Esophagus squamous epithelium (tissue), 5 donors: ENCODE results near the gene UNC79. TPM values are rescaled to one million over a fixed set of nuclear protein-coding genes. Genes with fewer than 3 reads are reported as not detected.
"Not testable (repeated sequence)": the region's sequence is repeated elsewhere in the genome, so short reads cannot be mapped to it uniquely, and the experiment has no call there.

Experiments
- DNase-seq: peaks from one replicate; lab custom pipeline; 2025; lab: John Stamatoyannopoulos, UW
- H3K27ac ChIP-seq, 4 donors: fragments of 200-600 bp; sonication (generic); one replicate each; pipeline ENCODE4 v1.5.1; 2016 to 2019; ENCODE audit warnings: mild to moderate bottlenecking in 1 of 4
- H3K27me3 ChIP-seq, 4 donors: fragments of 200-600 bp; sonication (generic); 1 replicate in 3 of 4; 2 replicates in 1 of 4; pipeline versions ENCODE4 v1.5.1 to v1.6.0; 2017 to 2021; ENCODE audit warnings: antibody characterized with exemption in 1 of 4
- H3K36me3 ChIP-seq, 3 donors: fragments of 200-600 bp; sonication (generic); one replicate each; pipeline ENCODE4 v1.5.1; 2016 to 2019
- H3K4me1 ChIP-seq, 3 donors: fragments of 200-600 bp; sonication (generic); one replicate each; pipeline ENCODE4 v1.5.1; 2017 to 2019
- H3K4me3 ChIP-seq, 4 donors: fragments of 200-600 bp; sonication (generic); 1 replicate in 3 of 4; 2 replicates in 1 of 4; pipeline ENCODE4 v1.5.1; 2016 to 2019; ENCODE audit warnings: mild to moderate bottlenecking in 2 of 4, moderate library complexity in 1 of 4
- H3K9me3 ChIP-seq, 3 donors: fragments of 200-600 bp; sonication (generic); one replicate each; pipeline ENCODE4 v1.5.1; 2016 to 2019
- CTCF ChIP-seq, 6 experiments: fragments of 450-650 bp in 4 of 6; fragments of 200-600 bp in 2 of 6; sonication (generic) in 2 of 6; IDR thresholded peaks; one replicate each; pipeline ENCODE4 v1.5.1; 2016 to 2019; ENCODE audit warnings: antibody characterized with exemption in 6 of 6, mild to moderate bottlenecking in 4 of 6, moderate library complexity in 4 of 6
- POLR2A ChIP-seq, 4 donors: fragments of 450-650 bp; IDR thresholded peaks; one replicate each; pipeline ENCODE4 v1.6.1; 2017; ENCODE audit warnings: antibody characterized with exemption in 4 of 4, mild to moderate bottlenecking in 4 of 4, moderate library complexity in 3 of 4
- WGBS, 2 donors: methylation state at CpG; one replicate each; pipeline ENCODE4 v1.1.5; 2018; 5-methylcytosine and 5-hydroxymethylcytosine counted together
- intact Hi-C: fragments of 100-400 bp; cut with DNase I; formaldehyde crosslinking; loops from one replicate; pipeline ENCODE4 v1.15.0; 2022
- total RNA-seq, 4 donors: library from RNA; depleted of rRNA; stranded (reverse); fragments of >200 nt; gene quantifications; one replicate each; pipeline ENCODE4 v1.1.0, GENCODE V29; 2016
- donor health status: DM: yes; HTN: yes; CAD: no.

UNC79 gene
- total RNA-seq, 4 donors from 2014 or later = under 0.01 TPM; not detected in 3

GRCh38 chr14:93398491-93398890 is 32.2 kb upstream of the UNC79 start:
- no peak for DNase-seq
- no peaks in the 10 kb centered on the region for H3K4me1 ChIP-seq
- TF ChIP-seq CTCF (IDR thresholded peaks at IDR 0.05) = no peak
- TF ChIP-seq POLR2A (IDR thresholded peaks at IDR 0.05) = no peak
- peaks cover 0 to 9% (median 6%) of the 10 kb centered on the region in 3 donors for H3K9me3 ChIP-seq
- H3K36me3 ChIP-seq = no peaks in the 10 kb centered on the region
- H3K27me3 ChIP-seq = peaks cover 0 to 6% (median 0%) of the 10 kb centered on the region in 4 donors
- H3K27ac ChIP-seq = no peak overlapping the region
- no peak overlapping the region for H3K4me3 ChIP-seq
- intact Hi-C loops = no loop called here

- H3K4me3 ChIP-seq = no peak overlapping the region
- H3K36me3 ChIP-seq = no peaks in the 10 kb centered on the region
- intact Hi-C loops = no loop called here
- no peaks in the 10 kb centered on the region for H3K9me3 ChIP-seq
- H3K4me1 ChIP-seq = no peaks in the 10 kb centered on the region
- H3K27ac ChIP-seq = no peak overlapping the region
- WGBS, 2 donors = 45 to 51% methylated on average over 3 of the region's 3 CpGs
- no peak for TF ChIP-seq CTCF (IDR thresholded peaks at IDR 0.05)
- no peak for TF ChIP-seq POLR2A (IDR thresholded peaks at IDR 0.05)
- DNase-seq = no peak
- peaks cover 0 to 6% (median 0%) of the 10 kb centered on the region in 4 donors for H3K27me3 ChIP-seq
Measured at GRCh38 chr14:93402951-93403350, 27.8 kb upstream of the UNC79 start.

GRCh38 chr14:93410021-93410420 is 20.7 kb upstream of the UNC79 start:
- WGBS, 2 donors = 43 to 86% methylated on average over 1 of the region's 2 CpGs
- intact Hi-C loops = no loop called here
- TF ChIP-seq CTCF (IDR thresholded peaks at IDR 0.05) (no peak), POLR2A (IDR thresholded peaks at IDR 0.05) (no peak)

GRCh38 chr14:93410893-93411292 is 19.8 kb upstream of the UNC79 start:
- H3K4me1 ChIP-seq = no peaks in the 10 kb centered on the region
- no peaks in the 10 kb centered on the region for H3K27me3 ChIP-seq
- 63 to 79% methylated on average over 1 to 3 of the region's 3 CpGs for WGBS, 2 donors
- DNase-seq = no peak
- intact Hi-C loops = no loop called here
- no peak for TF ChIP-seq POLR2A (IDR thresholded peaks at IDR 0.05)
- no peak for TF ChIP-seq CTCF (IDR thresholded peaks at IDR 0.05)
- H3K36me3 ChIP-seq = no peaks in the 10 kb centered on the region
- H3K27ac ChIP-seq = no peak overlapping the region
- H3K4me3 ChIP-seq = no peak overlapping the region
- no peaks in the 10 kb centered on the region for H3K9me3 ChIP-seq

More at GRCh38 chr14:93410021-93410420, 20.7 kb upstream of the UNC79 start:
- Histone ChIP-seq H3K9me3 (no peaks in the 10 kb centered on the region), H3K4me1 (no peaks in the 10 kb centered on the region), H3K27me3 (no peaks in the 10 kb centered on the region), H3K4me3 (no peak overlapping the region), H3K27ac (no peak overlapping the region), H3K36me3 (no peaks in the 10 kb centered on the region)
- no peak for DNase-seq

- intact Hi-C loops, DNase-seq, H3K36me3 ChIP-seq, H3K4me3 ChIP-seq, H3K4me1 ChIP-seq, H3K27ac ChIP-seq: not testable (repeated sequence)
- H3K27me3 ChIP-seq = peaks cover 0 to 18% (median 0%) of the 10 kb centered on the region in 4 donors
- peaks cover 0 to 10% (median 3%) of the 10 kb centered on the region in 3 donors for H3K9me3 ChIP-seq
- WGBS, 2 donors = 89 to 100% methylated on average over 1 of the region's 1 CpG
Measured at GRCh38 chr14:93425136-93425535, 5.6 kb upstream of the UNC79 start.

- DNase-seq = no peak
- intact Hi-C loops = no loop called here
- Histone ChIP-seq H3K27me3 (peaks cover 0 to 34% (median 10%) of the 10 kb centered on the region in 4 donors), H3K4me1 (peaks cover 0 to 14% (median 0%) of the 10 kb centered on the region in 3 donors), H3K36me3 (no peaks in the 10 kb centered on the region), H3K9me3 (peaks cover 0 to 10% (median 3%) of the 10 kb centered on the region in 3 donors), H3K27ac (no peak overlapping the region), H3K4me3 (no peak overlapping the region)
- TF ChIP-seq POLR2A (IDR thresholded peaks at IDR 0.05) = no peak
- TF ChIP-seq CTCF (IDR thresholded peaks at IDR 0.05) = no peak
Measured at GRCh38 chr14:93426750-93427149, 4.0 kb upstream of the UNC79 start.
